Stimulated activated naive CD8-positive, alpha-beta T cell treated with anti-CD3 and anti-CD28 coated beads, Interleukin-15, Interleukin-2, amounts not matched to agents 100 ng/mL and 50 ng/mL, for 24 hours (primary cell): Measurements from ENCODE around the gene DAPK3.
"Not testable (repeated sequence)": the region's sequence is repeated elsewhere in the genome, so short reads cannot be mapped to it uniquely, and the experiment has no call there.

Experiments
- H3K27ac Mint-ChIP-seq: one replicate; pipeline ENCODE4 v1.8.0; 2021; ENCODE audit warnings: mild to moderate bottlenecking, mixed read lengths
- H3K27me3 Mint-ChIP-seq: one replicate; pipeline ENCODE4 v1.8.0; 2021; ENCODE audit warnings: mixed read lengths
- H3K36me3 Mint-ChIP-seq: one replicate; pipeline ENCODE4 v1.8.0; 2021; ENCODE audit warnings: low read depth, mixed read lengths
- H3K4me1 Mint-ChIP-seq: one replicate; pipeline ENCODE4 v1.8.0; 2021; ENCODE audit warnings: low read depth, mixed read lengths
- H3K4me3 Mint-ChIP-seq: one replicate; pipeline ENCODE4 v1.8.0; 2021; ENCODE audit warnings: mild to moderate bottlenecking, mixed read lengths
- H3K9me3 Mint-ChIP-seq: one replicate; pipeline ENCODE4 v1.8.0; 2021; ENCODE audit warnings: mixed read lengths

DAPK3 gene

GRCh38 chr19:3970808-3971598 is at the start of gene DAPK3:
Gene DAPK3, minus strand, starts transcription at chr19:3971099. Its CDS starts 1,364 bp downstream, at chr19:3969735.
- peak within 1 kb of the TSS; percentile 85 for H3K27ac Mint-ChIP-seq
- peak within 1 kb of the TSS; percentile 91 for H3K4me3 Mint-ChIP-seq
- H3K36me3 Mint-ChIP-seq = peaks cover 28% of the 10 kb centered on the region
- H3K4me1 Mint-ChIP-seq = peaks cover 26% of the 10 kb centered on the region
- no peaks in the 10 kb centered on the region for H3K27me3 Mint-ChIP-seq
- H3K9me3 Mint-ChIP-seq = no peaks in the 10 kb centered on the region

GRCh38 chr19:4019578-4019977 is 48.7 kb upstream of the DAPK3 start:
- H3K9me3 Mint-ChIP-seq = no peaks in the 10 kb centered on the region
- H3K4me3 Mint-ChIP-seq = no peak overlapping the region
- peaks cover 4% of the 10 kb centered on the region for H3K4me1 Mint-ChIP-seq
- no peaks in the 10 kb centered on the region for H3K27me3 Mint-ChIP-seq
- peaks cover 10% of the 10 kb centered on the region for H3K36me3 Mint-ChIP-seq
- H3K27ac Mint-ChIP-seq = no peak overlapping the region

- Mint-ChIP-seq H3K9me3 (no peaks in the 10 kb centered on the region), H3K27me3 (no peaks in the 10 kb centered on the region), H3K4me1 (peaks cover 4% of the 10 kb centered on the region), H3K4me3 (no peak overlapping the region), H3K36me3 (peaks cover 10% of the 10 kb centered on the region), H3K27ac (no peak overlapping the region)
Measured at GRCh38 chr19:4018775-4019504, 48.0 kb upstream of the DAPK3 start.

GRCh38 chr19:4018140-4018613 is 47.3 kb upstream of the DAPK3 start:
- peaks cover 10% of the 10 kb centered on the region for H3K36me3 Mint-ChIP-seq
- H3K4me1 Mint-ChIP-seq = peaks cover 4% of the 10 kb centered on the region
- H3K9me3 Mint-ChIP-seq = no peaks in the 10 kb centered on the region
- H3K27ac Mint-ChIP-seq = no peak overlapping the region
- no peak overlapping the region for H3K4me3 Mint-ChIP-seq
- no peaks in the 10 kb centered on the region for H3K27me3 Mint-ChIP-seq

- no peak overlapping the region for H3K4me3 Mint-ChIP-seq
- no peaks in the 10 kb centered on the region for H3K9me3 Mint-ChIP-seq
- H3K27me3 Mint-ChIP-seq = no peaks in the 10 kb centered on the region
- no peak overlapping the region for H3K27ac Mint-ChIP-seq
- H3K36me3 Mint-ChIP-seq = peaks cover 8% of the 10 kb centered on the region
- peaks cover 8% of the 10 kb centered on the region for H3K4me1 Mint-ChIP-seq
Measured at GRCh38 chr19:4016903-4017638, 46.2 kb upstream of the DAPK3 start.

- Mint-ChIP-seq H3K4me1 (peaks cover 8% of the 10 kb centered on the region), H3K4me3 (no peak overlapping the region)
Measured at GRCh38 chr19:4016486-4016885, 45.6 kb upstream of the DAPK3 start.

GRCh38 chr19:4015705-4016402 is 45.0 kb upstream of the DAPK3 start:
- no peaks in the 10 kb centered on the region for H3K36me3 Mint-ChIP-seq
- no peaks in the 10 kb centered on the region for H3K9me3 Mint-ChIP-seq
- no peaks in the 10 kb centered on the region for H3K27me3 Mint-ChIP-seq
- peaks cover 14% of the 10 kb centered on the region for H3K4me1 Mint-ChIP-seq
- no peak overlapping the region for H3K27ac Mint-ChIP-seq
- no peak overlapping the region for H3K4me3 Mint-ChIP-seq

More at GRCh38 chr19:4016486-4016885, 45.6 kb upstream of the DAPK3 start:
- Mint-ChIP-seq H3K9me3 (no peaks in the 10 kb centered on the region), H3K27me3 (no peaks in the 10 kb centered on the region), H3K36me3 (peaks cover 4% of the 10 kb centered on the region), H3K27ac (no peak overlapping the region)

GRCh38 chr19:4014541-4015491 is 43.9 kb upstream of the DAPK3 start:
- Mint-ChIP-seq H3K4me3 (no peak overlapping the region), H3K36me3 (no peaks in the 10 kb centered on the region), H3K27me3 (no peaks in the 10 kb centered on the region), H3K9me3 (no peaks in the 10 kb centered on the region), H3K4me1 (peaks cover 19% of the 10 kb centered on the region), H3K27ac (no peak overlapping the region)

- no peaks in the 10 kb centered on the region for H3K27me3 Mint-ChIP-seq
- H3K36me3 Mint-ChIP-seq = no peaks in the 10 kb centered on the region
- H3K4me1 Mint-ChIP-seq = peaks cover 27% of the 10 kb centered on the region
- H3K4me3 Mint-ChIP-seq = no peak overlapping the region
- no peaks in the 10 kb centered on the region for H3K9me3 Mint-ChIP-seq
- H3K27ac Mint-ChIP-seq = no peak overlapping the region
Measured at GRCh38 chr19:4013886-4014540, 43.1 kb upstream of the DAPK3 start.

- Mint-ChIP-seq H3K27ac (no peak overlapping the region), H3K9me3 (no peaks in the 10 kb centered on the region), H3K27me3 (no peaks in the 10 kb centered on the region), H3K4me3 (no peak overlapping the region), H3K4me1 (peaks cover 35% of the 10 kb centered on the region), H3K36me3 (no peaks in the 10 kb centered on the region)
Measured at GRCh38 chr19:4012975-4013634, 42.2 kb upstream of the DAPK3 start.

- no peaks in the 10 kb centered on the region for H3K9me3 Mint-ChIP-seq
- no peak overlapping the region for H3K4me3 Mint-ChIP-seq
- peaks cover 35% of the 10 kb centered on the region for H3K4me1 Mint-ChIP-seq
- H3K27me3 Mint-ChIP-seq = no peaks in the 10 kb centered on the region
- H3K27ac Mint-ChIP-seq = no peak overlapping the region
- no peaks in the 10 kb centered on the region for H3K36me3 Mint-ChIP-seq
Measured at GRCh38 chr19:4012092-4012974, 41.4 kb upstream of the DAPK3 start.

GRCh38 chr19:4011430-4011829 is 40.5 kb upstream of the DAPK3 start:
- H3K27ac Mint-ChIP-seq, H3K27me3 Mint-ChIP-seq, H3K9me3 Mint-ChIP-seq, H3K36me3 Mint-ChIP-seq, H3K4me3 Mint-ChIP-seq: not testable (repeated sequence)
- peaks cover 35% of the 10 kb centered on the region for H3K4me1 Mint-ChIP-seq
